Large intestine (tissue), 3 donors: Measurements from ENCODE around the gene SLC22A16. TPM values are rescaled to one million over a fixed set of nuclear protein-coding genes. Genes with fewer than 3 reads are reported as not detected.
"Not testable (repeated sequence)": the region's sequence is repeated elsewhere in the genome, so short reads cannot be mapped to it uniquely, and the experiment has no call there.

ENCODE experiments used
- DNase-seq, 2 donors: peaks; one replicate each; pipeline versions ENCODE4 v3.0.0 to v3.0.0-alpha.2; 2013
- H3K27ac ChIP-seq: one replicate; pipeline ENCODE4 v1.5.1; 2013; ENCODE audit warnings: low read length
- H3K27me3 ChIP-seq: 2 replicates; pipeline ENCODE4 v1.6.1; 2013; ENCODE audit warnings: low read length; ENCODE audit not compliant: control insufficient read depth, insufficient read depth
- H3K36me3 ChIP-seq: 2 replicates; pipeline ENCODE4 v1.6.1; 2013; ENCODE audit warnings: low read length; ENCODE audit not compliant: control insufficient read depth, insufficient read depth
- H3K4me1 ChIP-seq: one replicate; pipeline ENCODE4 v1.6.1; 2013; ENCODE audit warnings: low read length; ENCODE audit not compliant: control insufficient read depth, insufficient read depth
- H3K4me3 ChIP-seq: one replicate; pipeline ENCODE4 v1.5.1; 2013; ENCODE audit warnings: low read length
- H3K9me3 ChIP-seq: one replicate; pipeline ENCODE4 v1.6.1; 2013; ENCODE audit warnings: mild to moderate bottlenecking, low read depth, low read length, moderate library complexity; ENCODE audit not compliant: control insufficient read depth
- WGBS: methylation state at CpG from one replicate; pipeline ENCODE4 v1.1.5; 2013; ENCODE audit warnings: low lambda C conversion rate; ENCODE audit not compliant: insufficient coverage; 5-methylcytosine and 5-hydroxymethylcytosine counted together
- polyA plus RNA-seq: library from polyadenylated mRNA; unstranded; fragments of 120-200 nt; gene quantifications from one replicate; pipeline ENCODE4 v1.2.1, GENCODE V29; 2013

The SLC22A16 gene
- polyA plus RNA-seq, 1 donor: 0.25 TPM

- peaks cover 21% of the 10 kb centered on the region for H3K27me3 ChIP-seq
- no CpG with 5 or more reads among the region's 3 CpGs for WGBS
Measured at GRCh38 chr6:110471726-110472365, 4.6 kb downstream of the SLC22A16 start.

GRCh38 chr6:110468731-110469130 lies 7.7 kb downstream of the SLC22A16 start:
- H3K9me3 ChIP-seq: no peaks in the 10 kb centered on the region
- H3K4me3 ChIP-seq: no peak overlapping the region
- WGBS: no CpG with 5 or more reads among the region's 3 CpGs

More at GRCh38 chr6:110471726-110472365, 4.6 kb downstream of the SLC22A16 start:
- Histone ChIP-seq H3K4me3 (no peak overlapping the region), H3K9me3 (no peaks in the 10 kb centered on the region), H3K36me3 (no peaks in the 10 kb centered on the region), H3K4me1 (no peaks in the 10 kb centered on the region), H3K27ac (no peak overlapping the region)
- DNase-seq: no peak

GRCh38 chr6:110467566-110468140 lies 8.8 kb downstream of the SLC22A16 start:
- 100% methylated on average over 1 of the region's 1 CpG for WGBS
- H3K9me3 ChIP-seq: peaks cover 4% of the 10 kb centered on the region
- peaks cover 2% of the 10 kb centered on the region for H3K27me3 ChIP-seq
- H3K4me1 ChIP-seq: no peaks in the 10 kb centered on the region
- H3K36me3 ChIP-seq: no peaks in the 10 kb centered on the region
- no peak for DNase-seq
- no peak overlapping the region for H3K27ac ChIP-seq
- H3K4me3 ChIP-seq: no peak overlapping the region

More at GRCh38 chr6:110468731-110469130, 7.7 kb downstream of the SLC22A16 start:
- DNase-seq: no peak
- peaks cover 3% of the 10 kb centered on the region for H3K27me3 ChIP-seq
- no peaks in the 10 kb centered on the region for H3K36me3 ChIP-seq
- no peaks in the 10 kb centered on the region for H3K4me1 ChIP-seq
- no peak overlapping the region for H3K27ac ChIP-seq

- no peaks in the 10 kb centered on the region for H3K4me1 ChIP-seq
- H3K4me3 ChIP-seq: no peak overlapping the region
- peaks cover 4% of the 10 kb centered on the region for H3K9me3 ChIP-seq
- H3K36me3 ChIP-seq: no peaks in the 10 kb centered on the region
- no peak for DNase-seq
- no peak overlapping the region for H3K27ac ChIP-seq
- H3K27me3 ChIP-seq: no peaks in the 10 kb centered on the region
- WGBS: no CpG with 5 or more reads among the region's 2 CpGs
Measured at GRCh38 chr6:110462884-110463481, 13.4 kb downstream of the SLC22A16 start.

- Histone ChIP-seq H3K36me3 (no peaks in the 10 kb centered on the region), H3K4me3 (no peak overlapping the region), H3K27ac (no peak overlapping the region), H3K4me1 (no peaks in the 10 kb centered on the region), H3K9me3 (peaks cover 4% of the 10 kb centered on the region), H3K27me3 (no peaks in the 10 kb centered on the region)
- DNase-seq: no peak
- WGBS: no CpG with 5 or more reads among the region's 1 CpG
Measured at GRCh38 chr6:110461376-110461775, 15.0 kb downstream of the SLC22A16 start.

GRCh38 chr6:110459137-110459536 lies 17.3 kb downstream of the SLC22A16 start:
- DNase-seq: no peak
- peaks cover 4% of the 10 kb centered on the region for H3K9me3 ChIP-seq
- H3K4me3 ChIP-seq: no peak overlapping the region
- WGBS: no CpG with 5 or more reads among the region's 2 CpGs
- H3K27me3 ChIP-seq: no peaks in the 10 kb centered on the region
- H3K36me3 ChIP-seq: no peaks in the 10 kb centered on the region
- H3K27ac ChIP-seq: no peak overlapping the region
- H3K4me1 ChIP-seq: no peaks in the 10 kb centered on the region

- Histone ChIP-seq H3K9me3 (peaks cover 4% of the 10 kb centered on the region), H3K36me3 (no peaks in the 10 kb centered on the region), H3K4me3 (no peak overlapping the region), H3K27ac (no peak overlapping the region), H3K27me3 (no peaks in the 10 kb centered on the region), H3K4me1 (no peaks in the 10 kb centered on the region)
- no peak for DNase-seq
- WGBS: no CpG with 5 or more reads among the region's 1 CpG
Measured at GRCh38 chr6:110458476-110458875, 17.9 kb downstream of the SLC22A16 start.

GRCh38 chr6:110457567-110458175 lies 18.7 kb downstream of the SLC22A16 start:
- DNase-seq, H3K9me3 ChIP-seq, H3K4me1 ChIP-seq, H3K27ac ChIP-seq, H3K27me3 ChIP-seq, H3K36me3 ChIP-seq, H3K4me3 ChIP-seq: not testable (repeated sequence)
- WGBS: no CpG with 5 or more reads among the region's 8 CpGs

GRCh38 chr6:110456694-110457093 lies 19.7 kb downstream of the SLC22A16 start:
- Histone ChIP-seq H3K4me1 (no peaks in the 10 kb centered on the region), H3K36me3 (no peaks in the 10 kb centered on the region), H3K9me3 (no peaks in the 10 kb centered on the region), H3K27me3 (no peaks in the 10 kb centered on the region), H3K27ac (no peak overlapping the region), H3K4me3 (no peak overlapping the region)
- no peak for DNase-seq
- WGBS: no CpG with 5 or more reads among the region's 3 CpGs

GRCh38 chr6:110449541-110449895 lies 26.9 kb downstream of the SLC22A16 start:
- H3K4me1 ChIP-seq: no peaks in the 10 kb centered on the region
- H3K9me3 ChIP-seq: no peaks in the 10 kb centered on the region
- H3K27ac ChIP-seq: no peak overlapping the region
- no peak overlapping the region for H3K4me3 ChIP-seq
- H3K36me3 ChIP-seq: no peaks in the 10 kb centered on the region
- WGBS: 84% methylated on average over 4 of the region's 4 CpGs
- H3K27me3 ChIP-seq: no peaks in the 10 kb centered on the region
- no peak for DNase-seq
